Hepatic stellate cell (primary cell): Measurements from ENCODE around the gene ACSS1.

Experiments
- DNase-seq: peaks from one replicate; pipeline ENCODE4 v3.0.0; 2011; ENCODE audit warnings: low spot score

ACSS1 gene

GRCh38 chr20:25058847-25059810, 1.2 kb upstream of the ACSS1 start:
- no peak for DNase-seq

GRCh38 chr20:25057234-25058050, 497 bp downstream of the ACSS1 start:
- peak; percentile 80 for DNase-seq

DNA sequence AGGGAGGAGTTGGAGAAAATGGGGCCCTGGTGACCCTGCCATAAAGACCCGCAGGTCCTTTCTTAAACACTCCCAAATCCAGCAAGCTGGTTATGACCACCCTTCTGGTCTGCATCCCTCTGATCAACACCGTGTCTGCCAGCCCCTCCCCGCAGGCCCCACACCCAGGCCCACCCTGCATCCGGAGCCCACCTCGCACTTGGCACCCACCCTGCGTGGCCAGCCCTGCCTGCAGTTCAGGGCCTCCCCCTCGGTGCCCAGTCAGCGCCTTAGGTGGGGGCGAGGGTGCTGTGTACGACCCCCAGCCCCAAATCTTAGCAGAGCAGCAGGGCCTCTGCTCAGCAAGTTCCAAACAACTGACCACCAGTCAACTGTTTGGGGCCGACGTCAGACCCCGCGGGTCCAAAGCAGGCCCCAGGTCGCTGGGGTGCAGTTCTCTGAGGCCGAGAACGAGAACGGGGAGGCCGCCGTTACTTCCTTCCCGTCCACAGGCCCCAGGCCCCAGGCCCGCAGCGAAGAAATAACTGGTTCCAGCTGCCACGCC, 1.2 kb downstream of the ACSS1 start:
- no peak for DNase-seq

GRCh38 chr20:25055711-25056495, 2.0 kb downstream of the ACSS1 start:
- DNase-seq: no peak

DNA sequence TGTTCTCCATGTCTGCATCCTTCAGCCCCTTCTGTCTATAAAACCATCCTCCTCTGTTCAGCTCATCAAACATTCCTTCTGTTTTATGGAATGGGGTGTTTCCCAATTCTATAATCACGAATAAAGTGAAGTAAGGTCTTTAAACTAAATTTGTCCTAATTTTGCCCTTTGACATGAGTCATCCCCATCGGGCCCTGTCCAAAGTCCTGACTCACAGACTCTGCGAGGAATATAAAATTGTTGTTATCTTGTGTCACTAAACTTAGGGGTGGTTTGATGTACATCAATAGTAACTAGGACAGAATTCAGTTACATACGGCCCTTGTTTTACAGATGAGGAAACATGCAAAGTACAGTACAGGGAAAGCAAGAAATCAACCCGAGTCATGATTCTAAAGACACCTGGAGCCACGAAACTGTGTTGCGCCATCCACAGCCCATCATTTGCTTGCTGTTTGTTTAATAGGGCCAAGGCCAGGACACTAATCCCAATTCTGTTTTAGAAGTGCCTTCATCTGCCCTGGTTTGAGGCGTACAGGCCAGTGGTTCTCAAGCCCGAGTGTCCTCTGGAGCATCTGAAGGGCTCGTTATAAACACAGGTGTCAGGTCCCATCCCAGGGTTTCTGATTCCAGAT, 2.8 kb downstream of the ACSS1 start:
- DNase-seq: peak; percentile 61

GRCh38 chr20:25054096-25054820, 3.7 kb downstream of the ACSS1 start:
- no peak for DNase-seq

DNA sequence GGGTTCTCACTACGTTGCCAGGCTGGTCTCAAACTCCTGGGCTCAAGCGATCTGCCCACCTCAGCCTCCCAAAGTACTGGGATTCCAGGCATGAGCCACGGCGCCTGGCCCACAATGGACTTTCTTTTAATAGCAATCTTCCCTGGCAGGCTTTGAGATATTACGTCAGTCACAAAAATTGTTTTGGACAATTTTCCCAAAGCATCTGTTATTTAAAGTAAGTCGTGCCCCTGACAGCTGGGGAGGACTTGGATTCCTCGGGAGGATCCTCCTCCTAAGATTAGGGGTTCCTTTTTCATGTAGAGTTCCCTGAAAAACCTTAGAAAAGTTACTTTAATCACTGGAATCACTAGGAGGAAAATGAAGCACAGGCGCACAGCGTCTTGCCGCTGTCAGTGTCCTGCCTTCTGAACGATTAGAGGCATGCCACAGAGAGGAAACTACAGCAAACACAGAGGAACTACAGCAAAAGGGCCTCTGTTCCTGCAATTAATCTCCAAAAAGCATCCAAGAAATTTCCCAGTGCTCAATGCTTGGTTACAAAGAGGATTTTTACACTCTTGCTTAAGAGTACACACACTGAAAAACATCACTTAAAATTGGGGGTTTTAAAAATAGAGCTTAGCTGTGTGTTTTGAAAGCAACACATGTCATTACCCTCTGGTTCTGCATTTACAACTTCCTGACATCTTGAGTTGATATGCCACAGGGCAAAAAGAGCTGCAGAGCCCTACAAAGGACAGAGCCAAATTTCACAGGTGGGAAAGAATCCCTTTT, 4.5 kb downstream of the ACSS1 start:
- peak; percentile 65 for DNase-seq

DNA sequence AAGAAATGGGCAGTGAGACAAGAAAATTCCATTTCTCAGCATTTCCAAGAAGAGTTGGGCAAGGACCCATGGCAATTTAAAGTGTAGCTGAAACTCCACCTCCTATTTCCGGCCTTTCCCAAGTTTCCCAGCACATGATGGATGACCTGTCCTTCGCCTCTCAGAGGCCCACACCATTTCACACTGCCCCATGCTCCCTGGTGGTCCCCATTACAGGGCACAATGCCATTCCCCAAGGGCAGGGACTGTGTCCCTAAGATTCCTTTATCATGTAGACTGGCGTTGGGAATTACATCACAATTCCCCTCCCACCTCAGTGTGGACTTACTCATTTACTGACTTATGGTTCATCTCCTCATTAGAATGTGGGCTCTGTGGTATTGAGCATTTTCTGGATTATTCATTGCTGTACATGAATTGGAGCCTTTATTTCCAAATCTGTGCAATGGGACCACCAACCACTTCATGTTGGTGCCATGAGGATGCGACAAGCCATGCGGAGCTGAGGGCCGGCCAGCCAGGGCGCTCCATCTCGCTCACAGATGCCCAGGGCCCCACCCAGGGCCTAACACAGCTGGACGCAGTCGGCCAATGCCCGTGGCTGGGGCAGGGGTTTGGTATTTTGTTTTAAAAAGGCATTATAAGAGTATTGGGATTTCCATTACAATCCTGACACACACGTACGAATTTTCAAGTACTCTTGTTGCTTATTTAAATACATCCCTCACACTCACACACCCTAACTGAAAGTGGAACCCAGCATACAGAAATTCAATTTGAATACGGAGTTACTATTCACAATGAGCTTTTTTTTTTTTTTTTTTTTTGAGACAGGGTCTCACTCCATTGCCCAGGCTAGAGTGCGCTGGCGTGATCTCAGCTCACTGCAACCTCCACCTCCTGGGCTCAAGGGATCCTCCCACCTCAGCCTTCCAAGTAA, 5.4 kb downstream of the ACSS1 start:
- DNase-seq: no peak

GRCh38 chr20:25051386-25052155, 6.4 kb downstream of the ACSS1 start:
- no peak for DNase-seq

DNA sequence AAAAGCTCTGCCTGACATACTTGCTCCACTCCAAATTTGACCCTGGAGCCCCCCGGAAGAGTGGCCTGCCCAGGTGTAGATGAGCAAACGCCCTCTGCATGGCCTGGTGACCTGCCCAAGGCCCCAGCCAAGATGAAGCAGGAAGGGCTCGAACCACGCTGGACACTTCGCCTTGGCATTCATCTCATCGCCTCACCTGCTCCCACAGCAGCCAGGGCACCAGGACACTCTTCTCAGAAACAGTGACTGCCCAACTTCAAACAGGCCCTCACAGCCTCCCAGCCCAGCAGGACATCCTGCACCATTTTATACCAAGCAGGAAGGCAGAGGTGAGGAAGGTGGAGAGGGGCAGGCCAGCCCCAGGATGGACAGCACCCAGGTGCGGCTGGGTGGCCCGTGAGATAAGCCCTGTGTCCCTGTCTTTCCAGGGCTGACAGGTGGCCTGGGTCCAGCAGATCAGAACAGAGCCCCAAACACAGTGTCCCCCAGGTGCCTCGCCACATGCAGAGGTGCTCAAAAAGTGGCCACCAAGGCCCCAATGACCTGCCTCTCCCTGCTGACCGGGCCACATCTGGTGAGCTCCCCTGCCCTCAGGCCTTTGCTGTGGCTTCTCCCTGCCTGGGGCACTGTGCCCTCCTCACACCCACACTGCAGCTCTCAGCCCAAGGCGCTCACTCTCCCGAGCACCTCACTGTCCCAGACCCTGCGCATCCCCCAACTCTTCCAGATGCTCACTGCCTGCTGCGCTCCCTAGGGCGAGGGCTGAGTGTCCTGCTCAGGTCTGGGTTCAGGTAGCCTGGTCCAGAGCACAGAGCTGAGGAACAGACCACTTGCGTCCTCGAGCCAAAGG, 7.2 kb downstream of the ACSS1 start:
- no peak for DNase-seq

- DNase-seq: no peak
Measured at GRCh38 chr20:25050082-25050481, 7.9 kb downstream of the ACSS1 start.

DNA sequence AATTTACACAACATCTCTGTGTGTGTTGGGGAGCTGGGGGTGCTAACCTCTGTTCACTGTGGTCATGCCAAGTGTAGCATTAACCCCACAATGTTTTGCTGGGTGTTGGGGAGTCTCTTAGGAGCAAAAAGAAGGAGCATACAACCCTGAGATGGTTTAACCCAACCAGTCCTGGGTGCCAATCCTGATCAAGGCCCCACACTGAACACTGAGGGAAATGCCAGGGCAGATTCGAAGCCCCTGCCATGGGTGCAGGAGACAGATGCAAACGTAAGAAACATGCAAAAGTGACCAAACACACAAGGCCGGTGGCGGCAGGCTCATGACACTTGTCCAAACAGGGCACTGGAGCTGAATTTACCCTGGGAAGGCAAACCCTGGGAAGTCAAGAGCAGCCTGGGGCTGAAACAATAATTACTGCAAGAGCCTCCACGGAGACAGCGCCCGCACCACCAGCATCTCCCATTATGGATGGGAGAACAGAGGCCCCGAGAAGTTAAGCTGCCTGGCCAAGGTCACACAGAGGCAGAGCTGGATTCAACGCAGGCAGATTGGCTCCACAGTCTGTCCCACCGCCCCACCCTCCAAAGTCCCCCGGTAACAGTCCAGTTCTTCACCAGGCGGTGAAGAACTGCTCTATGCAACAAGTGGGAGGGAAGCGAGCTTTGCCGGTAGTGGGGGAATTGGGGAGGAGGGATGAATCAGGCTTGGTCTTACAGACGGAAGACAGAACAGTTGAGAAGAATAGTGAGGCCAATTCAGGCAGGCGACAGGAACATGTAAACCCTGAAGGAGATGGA, 8.5 kb downstream of the ACSS1 start:
- no peak for DNase-seq

GRCh38 chr20:25048519-25048952, 9.4 kb downstream of the ACSS1 start:
- no peak for DNase-seq

- no peak for DNase-seq
Measured at GRCh38 chr20:25047766-25048165, 10.2 kb downstream of the ACSS1 start.

GRCh38 chr20:25046736-25047666, 10.9 kb downstream of the ACSS1 start:
- DNase-seq: no peak
